IPS-11a (cell line): Measurements from ENCODE around the gene IGF2BP2.

Source experiments
- H3K4me3 ChIP-seq: one replicate; pipeline ENCODE4 v1.5.1; 2013; ENCODE audit warnings: low read depth, low read length, control low read depth

IGF2BP2 gene

DNA sequence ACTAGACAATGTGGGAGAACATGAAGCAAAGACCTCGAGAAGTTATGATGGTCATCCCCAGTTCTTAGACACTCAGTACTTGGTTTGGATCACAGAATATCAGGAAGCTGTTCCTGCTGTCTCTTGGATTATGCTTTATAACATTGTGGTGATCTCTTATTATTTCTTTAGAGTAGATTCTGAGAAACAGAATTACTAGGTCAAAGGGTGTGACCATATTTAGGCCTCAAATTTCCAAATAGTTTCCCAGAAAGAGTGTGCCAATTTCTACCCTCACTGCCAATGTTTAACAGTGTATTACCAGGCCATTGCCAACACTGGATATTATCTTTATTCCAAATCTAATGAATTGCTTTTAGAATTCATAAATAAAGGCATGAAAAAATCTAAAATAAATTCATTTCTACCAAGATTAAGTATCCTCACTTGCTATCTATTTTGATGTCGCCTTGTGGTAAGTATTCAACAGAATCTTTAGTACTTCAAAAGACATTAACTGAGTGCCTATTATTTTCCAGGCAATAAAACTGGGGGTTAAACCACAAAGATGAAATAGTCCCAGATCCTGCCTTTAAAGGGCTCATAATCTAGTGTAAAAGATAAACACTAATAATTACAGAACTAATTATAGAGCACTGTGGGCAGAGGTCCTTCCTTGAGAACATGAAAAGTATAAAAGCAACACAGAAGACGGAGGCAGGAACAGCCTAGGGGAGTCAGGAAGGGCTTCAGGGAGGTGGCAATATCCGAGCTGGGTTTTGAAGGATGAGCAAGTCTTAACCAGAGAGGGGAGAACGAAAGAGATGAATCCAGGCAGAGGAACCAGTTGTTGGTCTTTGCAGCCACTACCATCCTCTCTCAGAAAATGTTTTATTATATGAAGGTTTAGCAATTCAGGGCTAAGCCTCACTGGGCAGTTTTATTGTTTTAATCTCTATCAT, 86.8 kb downstream of the IGF2BP2 start:
- H3K4me3 ChIP-seq, result no peak overlapping the region

DNA sequence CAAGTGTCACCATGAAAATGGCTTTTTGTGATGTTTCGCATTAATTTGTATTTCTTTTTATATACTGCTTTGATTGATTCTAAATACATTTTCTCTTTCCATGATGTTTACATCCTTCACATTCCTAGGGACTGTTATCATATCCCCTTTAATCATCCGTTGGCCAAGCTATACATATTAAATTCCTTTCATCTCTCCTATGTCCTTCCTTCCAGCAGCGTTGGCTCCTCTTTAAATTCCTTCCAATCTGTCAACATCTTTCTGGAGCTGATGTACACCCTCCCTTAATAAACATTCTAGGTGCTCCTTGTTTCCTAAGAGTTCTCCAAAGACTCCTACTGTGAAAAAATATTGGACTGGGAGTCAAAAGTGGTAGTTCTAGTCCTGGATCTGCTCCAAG, 87.8 kb downstream of the IGF2BP2 start:
- H3K4me3 ChIP-seq, result no peak overlapping the region

DNA sequence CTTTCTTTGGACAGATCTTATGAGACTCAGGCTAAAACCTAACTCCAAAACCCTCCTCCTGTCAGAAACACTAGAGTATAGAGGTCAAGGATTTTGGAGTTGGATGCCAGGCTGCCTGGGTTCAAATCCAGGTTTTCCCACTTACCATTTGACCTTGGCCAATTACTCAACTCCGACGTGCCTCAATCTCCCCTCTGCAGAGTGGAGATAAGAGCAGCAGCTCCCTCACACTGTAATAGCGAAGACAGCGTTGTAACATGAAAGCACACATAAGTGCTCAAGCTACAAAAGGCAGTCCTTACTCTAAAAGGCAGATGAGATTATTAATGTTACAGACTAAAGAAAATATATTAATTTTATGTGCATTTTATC, 90.1 kb downstream of the IGF2BP2 start:
- H3K4me3 ChIP-seq, result no peak overlapping the region

DNA sequence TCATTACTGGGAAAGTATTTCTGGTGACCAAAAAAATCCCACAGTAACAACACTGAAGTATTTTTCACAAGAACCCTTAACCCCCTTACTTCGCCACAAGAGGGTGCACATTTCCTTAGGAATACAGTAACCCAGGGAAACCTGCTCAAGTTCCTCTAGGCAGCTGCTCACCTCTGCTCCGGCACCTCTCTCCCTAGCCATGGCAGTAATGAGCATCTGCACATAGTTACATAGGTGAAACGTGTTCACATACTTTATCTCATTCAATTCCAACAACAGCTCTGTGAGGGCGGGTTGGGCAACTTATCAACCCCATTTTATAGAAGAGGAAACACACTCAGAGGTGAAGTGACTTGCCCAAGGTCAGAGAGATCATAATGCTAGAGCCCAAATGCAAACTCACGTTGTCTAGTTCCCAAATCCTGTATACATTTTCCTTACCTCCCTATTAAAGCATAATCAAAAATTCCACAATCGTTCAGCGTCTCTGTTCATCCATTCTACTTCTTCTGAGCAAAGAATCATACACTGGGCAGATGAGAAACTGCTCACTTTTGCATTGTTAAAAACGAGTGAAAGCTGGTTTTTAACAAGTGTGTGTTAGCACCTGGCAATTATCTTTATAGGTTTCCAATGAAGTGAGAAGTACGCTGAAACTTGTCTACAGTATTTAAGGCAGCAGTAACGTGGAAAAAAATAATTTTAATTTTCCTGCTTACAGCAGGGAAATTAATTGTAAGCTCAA, 90.7 kb downstream of the IGF2BP2 start:
- H3K4me3 ChIP-seq, result no peak overlapping the region

DNA sequence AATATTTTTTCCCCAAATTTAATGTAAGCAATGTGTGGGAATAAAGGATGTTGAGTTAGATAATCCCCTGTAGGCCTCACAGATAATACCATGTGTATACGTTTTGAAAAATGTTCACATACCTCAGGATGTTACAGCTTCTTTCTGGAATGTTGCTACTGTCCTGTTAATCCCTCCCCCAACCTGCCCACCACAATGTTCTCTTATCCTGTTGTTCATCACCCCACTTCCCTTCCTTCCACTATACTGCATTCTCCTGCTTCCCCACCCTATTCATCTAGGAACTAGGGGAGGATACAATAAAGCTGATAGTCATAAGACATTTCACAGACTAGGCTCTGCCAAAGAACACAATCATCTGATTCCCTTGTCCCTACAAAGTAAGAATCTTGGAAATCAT, 92.1 kb downstream of the IGF2BP2 start:
- no peak overlapping the region for H3K4me3 ChIP-seq

DNA sequence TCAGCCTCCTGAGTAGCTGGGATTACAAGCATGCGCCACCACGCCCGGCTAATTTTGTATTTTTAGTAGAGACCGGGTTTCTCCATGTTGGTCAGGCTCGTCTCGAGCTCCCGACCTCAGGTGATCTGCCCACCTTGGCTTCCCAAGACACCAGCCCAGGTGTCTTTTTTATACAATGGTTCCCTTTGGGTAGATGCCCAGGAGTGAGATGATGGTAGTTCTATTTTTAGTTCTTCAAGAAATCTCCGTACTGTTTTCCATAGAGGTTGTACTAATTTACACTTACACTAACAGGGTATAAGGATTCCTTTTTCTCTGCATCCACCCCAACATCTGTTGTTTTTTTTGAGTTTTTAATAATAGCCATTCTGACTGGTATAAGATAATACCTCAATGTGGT, 94.3 kb downstream of the IGF2BP2 start:
- no peak overlapping the region for H3K4me3 ChIP-seq

DNA sequence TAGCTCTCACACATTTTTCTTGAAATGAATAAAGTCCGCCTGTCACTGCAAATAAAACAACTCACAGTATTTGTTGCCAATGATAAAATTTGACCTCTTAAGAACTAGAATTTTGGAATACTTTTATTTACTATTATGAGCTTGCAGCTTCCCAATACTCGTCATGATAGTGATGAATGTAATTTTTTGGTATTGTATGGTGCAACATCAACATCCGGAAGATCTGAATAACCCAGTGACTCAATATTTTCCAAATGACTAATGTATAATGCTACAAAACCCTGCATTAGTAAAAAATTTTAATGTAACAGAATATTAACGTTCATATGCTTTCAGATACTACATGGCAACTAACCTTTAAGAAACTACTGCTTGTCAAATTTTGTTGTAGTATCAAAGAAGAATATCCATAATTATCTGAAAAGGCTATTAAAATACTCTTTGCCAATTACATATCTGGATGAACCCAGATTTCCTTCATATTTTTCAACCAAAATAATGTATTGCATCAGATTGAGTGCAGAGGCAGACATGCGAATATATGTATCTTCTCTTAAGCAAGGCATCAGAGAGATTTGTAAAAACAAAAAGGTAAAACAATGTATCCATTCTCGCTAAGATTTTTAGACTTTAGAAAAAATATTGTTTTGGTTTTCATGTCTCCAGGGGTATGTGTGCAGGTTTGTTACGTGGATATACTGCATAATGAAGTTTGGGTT, 95.3 kb downstream of the IGF2BP2 start:
- H3K4me3 ChIP-seq, result no peak overlapping the region

DNA sequence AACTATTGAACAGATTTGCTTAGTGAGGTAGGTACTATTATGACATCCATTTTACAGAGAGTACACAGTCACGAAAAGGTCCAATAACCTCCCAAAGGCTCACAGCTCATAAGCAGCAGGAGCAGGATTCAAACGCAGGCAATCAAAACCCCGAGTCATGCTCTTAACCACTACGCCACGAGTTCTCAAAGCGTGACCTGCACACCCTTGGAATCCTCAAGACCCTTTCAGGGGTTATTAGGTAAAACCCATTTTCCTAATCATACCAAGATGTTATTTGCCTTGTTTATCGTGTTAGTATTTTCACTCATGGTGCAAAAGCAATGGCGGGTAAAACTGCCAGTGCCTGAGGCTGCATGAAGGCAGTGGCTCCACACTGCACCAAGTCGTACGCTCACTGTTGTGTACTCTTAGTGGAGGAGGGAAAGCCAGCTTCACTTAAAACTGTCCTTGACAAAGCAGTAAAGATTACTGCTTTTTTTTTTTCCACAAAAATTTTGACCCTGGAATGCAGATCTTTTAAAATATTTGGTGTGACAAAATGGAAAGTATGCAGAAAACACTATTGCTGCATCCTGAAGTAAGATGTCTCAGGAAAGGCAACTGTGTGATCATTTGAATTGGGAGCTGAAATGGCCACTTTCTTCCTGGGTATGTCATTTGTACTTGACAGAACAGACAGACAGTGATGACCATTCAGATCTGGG, 96.1 kb downstream of the IGF2BP2 start:
- H3K4me3 ChIP-seq, result no peak overlapping the region

DNA sequence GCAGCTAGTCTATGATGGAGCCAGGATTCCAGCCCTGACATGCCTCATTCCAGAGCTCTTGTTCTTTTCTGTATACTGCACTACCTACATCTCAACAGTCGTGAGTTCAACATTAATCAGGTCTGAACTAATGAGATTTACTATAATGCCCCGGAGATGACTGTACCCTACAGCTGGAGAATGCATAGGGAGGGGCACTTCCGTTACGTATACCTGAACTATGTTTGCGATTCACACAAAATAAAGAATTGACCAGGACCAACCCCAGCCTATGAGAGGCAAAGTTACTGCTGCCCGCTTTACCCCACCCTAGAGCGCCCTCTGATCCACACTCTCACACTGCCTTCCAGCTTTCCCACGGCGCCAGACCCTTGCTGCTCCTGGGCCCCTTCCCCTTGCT, 97.0 kb downstream of the IGF2BP2 start:
- no peak overlapping the region for H3K4me3 ChIP-seq

DNA sequence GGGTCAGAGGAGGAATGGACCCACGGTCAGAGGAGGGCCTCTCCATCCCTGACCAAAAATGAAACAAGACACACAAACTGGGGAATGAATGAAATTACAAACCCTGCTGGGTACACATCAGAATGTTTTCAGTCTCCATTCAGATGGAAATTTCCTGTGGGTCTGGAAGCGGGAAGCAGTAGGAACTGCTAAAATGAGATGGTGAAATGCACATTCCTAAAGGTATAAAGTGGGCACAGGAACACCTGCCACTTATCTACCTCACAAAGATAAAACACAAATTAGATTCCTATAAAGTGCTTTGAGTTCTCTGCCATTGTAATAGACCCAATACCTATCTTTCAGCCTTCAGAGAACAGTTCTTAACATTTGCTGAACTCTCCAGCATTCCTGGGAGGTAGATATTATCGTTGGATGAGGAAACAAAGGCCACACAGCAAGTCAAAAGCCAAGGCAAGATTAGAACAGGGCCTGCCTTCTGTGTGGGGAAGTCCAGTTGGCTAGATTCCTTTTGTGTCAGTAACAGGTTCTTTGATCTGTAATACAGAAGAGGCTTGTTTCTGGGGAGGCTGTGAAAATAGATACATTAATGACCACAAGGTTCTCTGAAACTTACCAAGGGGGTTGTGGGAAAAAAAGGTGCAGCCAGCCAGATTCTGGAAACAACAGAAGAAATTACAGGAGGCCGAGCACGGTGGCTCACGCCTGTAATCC, 98.4 kb downstream of the IGF2BP2 start:
- H3K4me3 ChIP-seq, result no peak overlapping the region

DNA sequence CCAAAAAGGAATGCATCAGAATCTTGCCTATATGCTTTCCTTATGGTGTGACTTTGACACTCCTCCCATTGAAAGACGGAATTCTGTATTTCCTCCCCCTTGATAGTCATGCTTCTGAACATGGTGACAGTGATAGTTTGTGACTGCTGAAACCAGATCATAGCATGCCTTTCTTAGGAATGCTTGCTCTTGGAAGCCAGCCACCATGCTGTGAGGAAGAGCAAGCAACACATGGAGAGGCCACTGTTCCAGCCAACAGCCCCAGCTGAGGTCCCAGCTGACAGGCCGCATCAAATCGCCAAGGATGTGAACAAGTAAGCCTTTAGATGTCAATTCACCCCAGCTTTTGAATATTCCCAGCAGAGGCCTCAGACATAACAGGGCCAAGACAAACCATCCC, 100.1 kb downstream of the IGF2BP2 start:
- no peak overlapping the region for H3K4me3 ChIP-seq

DNA sequence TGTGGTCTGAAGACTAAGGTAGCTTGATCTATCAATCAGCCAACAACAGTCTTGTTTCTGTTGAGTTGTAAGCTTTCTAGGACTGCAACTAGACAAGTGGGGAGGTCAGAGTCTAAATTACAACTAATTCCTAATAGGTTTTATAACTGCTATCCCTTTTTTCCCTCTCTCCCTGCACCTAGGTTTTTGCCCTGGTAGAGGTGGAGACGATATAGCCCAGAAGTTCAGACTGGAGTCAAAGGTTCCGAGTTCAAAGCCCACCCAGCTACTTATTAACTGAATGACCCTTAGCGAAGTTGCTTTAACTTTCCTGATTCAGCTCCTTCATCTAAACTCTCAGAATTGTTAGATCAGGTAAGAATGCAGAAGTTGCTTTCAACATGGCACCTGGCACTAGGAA, 100.6 kb downstream of the IGF2BP2 start:
- H3K4me3 ChIP-seq, result no peak overlapping the region

DNA sequence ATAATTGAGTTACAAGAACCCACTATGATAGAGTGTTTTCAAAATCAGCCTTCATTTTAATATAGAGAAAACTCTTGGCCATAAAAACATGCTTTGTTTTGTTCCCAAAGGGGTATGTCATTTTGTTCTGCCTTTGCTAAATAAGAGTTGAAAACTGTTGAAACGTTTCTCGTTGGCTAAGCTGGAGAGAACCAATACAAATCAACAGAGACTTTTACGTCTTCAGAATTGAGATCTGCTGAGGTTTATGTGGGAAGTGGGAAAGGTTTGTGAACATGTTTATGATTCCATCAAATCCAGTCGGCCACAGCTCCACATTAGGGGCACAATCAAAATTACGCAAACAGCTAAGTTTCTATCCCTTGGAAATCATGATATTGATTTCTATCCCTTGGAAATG, 102.0 kb downstream of the IGF2BP2 start:
- no peak overlapping the region for H3K4me3 ChIP-seq

DNA sequence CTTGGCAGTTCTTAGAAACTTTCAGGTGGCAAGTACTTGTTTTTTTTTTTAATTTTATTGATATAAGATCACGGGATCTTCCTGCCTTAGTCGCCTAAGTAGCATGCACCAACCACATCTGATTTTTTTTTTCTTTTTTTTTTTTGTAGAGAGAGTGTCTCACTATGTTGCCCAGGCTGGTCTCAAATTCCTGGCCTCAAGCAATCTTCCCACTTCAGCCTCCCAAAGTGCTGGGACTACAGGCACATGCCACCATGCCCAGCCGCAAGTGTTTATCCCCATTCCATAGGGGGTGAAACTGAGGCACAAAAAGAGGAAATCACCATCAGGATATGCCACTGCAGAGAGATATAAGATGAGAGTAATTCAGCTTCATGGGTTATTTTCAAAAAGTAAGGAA, 102.9 kb downstream of the IGF2BP2 start:
- no peak overlapping the region for H3K4me3 ChIP-seq

DNA sequence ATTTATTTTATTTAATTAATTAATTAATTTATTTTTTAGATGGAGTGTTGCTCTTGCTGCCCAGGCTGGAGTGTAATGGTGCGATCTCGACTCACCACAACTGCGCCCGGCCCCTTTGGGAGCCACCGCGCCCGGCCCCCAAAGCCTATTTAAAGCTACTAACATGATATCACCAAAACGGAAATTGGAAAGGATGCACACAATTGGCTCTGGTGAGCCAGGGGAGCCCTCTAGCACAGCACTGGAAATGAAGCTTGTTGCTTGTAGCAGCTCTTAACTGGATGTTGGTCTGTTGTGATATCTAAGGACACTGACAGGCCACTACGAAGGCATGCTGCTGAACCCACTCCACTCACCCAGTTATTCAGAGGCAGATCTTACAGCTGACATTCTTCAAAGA, 104.5 kb downstream of the IGF2BP2 start:
- H3K4me3 ChIP-seq, result no peak overlapping the region

DNA sequence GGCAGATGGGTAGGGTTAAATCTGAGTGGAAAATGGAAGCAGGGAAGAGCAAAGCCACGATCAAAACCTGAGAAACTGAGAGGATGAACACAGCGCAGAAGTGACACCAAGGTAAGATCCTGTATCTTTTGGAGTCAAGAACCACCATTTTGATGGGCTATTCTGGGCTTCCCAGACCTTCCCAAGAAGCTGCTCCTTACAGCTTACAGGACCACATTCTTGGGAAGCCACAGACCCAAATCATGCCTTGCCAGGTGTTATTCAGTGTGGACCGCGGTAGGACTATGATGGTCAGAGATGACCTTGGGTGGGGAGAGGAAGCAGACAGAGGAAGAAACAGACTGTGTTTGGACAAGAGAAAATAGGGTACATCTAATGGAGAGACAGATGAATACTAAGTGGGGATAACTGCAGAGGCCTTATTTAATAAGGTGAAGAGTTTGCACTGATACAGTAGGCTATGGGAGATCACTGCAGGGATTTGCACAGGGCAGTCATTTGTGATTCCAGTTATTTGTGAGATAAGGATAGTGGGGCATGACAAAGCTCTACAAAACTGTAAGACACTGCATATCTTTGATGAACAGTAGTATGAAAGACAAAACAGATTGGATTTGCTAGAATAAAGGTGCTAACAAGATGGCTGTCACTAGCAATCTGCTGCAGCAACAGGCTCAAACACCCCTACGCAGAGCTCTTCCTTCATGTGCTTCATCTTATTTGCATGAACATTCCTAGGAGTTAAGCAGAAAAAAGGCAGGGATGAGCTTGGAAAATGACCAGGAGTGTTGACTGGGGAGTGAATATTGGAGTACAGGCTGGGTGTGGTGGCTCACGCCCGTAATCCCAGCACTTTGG, 105.9 kb downstream of the IGF2BP2 start:
- no peak overlapping the region for H3K4me3 ChIP-seq

DNA sequence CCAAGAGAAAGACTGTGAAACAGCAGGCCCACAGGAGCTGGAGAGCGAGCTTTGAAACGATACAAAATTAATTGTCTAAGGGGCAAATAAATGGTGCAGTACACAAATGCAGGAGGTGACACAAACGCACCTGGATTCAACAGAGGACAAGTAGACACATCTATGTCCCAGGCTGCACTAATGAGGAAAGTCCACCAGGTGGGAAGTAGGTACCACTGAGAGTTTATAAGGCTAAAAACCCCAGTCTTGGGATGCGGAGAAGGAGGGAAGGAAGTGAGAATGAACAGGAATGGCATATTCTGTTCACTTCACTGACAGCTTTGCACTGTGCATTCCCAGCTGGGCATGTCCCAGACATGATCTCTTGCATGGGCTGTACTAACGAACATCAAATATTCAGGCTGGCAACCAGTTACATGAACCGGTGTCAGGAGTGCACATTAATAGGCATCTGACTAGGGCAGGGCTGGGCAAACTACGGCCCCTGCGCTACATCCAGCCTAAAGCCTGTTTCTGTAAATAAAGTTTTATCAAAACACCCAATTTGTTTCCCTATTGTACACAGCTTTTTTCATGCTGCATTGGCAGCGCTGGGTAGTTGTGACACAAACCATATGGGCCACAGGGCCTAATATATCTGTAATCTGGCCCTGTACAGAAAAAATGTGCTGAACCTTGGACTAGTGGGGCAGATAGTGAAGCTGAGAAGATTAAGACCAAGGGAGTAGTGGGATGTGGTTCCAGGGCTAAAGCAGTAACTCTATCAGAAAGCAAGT, 107.0 kb downstream of the IGF2BP2 start:
- no peak overlapping the region for H3K4me3 ChIP-seq

DNA sequence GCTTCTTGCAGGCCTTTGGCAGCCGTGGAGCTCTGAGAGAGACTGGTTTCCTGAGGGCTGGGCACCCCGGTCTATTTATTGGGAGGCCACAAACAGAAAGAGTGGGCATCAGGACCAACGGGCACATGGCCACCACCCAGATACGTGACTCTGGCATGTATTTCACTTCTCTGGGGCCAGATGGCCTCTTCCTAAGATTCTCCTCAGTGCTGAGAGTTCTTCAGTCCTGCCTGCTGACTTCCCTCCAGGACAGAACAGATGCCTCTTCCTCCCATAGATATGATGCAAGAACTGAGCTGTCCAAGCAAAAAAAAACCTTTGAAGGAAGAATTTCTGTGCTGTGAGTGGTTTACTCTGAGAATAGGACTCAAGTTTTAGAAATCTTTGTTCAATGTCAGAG, 107.7 kb downstream of the IGF2BP2 start:
- H3K4me3 ChIP-seq, result no peak overlapping the region
